Stimulated activated CD4-positive, alpha-beta T cell treated with anti-CD3 and anti-CD28 coated beads, TNF-alpha, amount 100 ng/mL, for 24 hours (primary cell): ENCODE measurements around the gene BLOC1S4.
"Not testable (repeated sequence)": the region's sequence is repeated elsewhere in the genome, so short reads cannot be mapped to it uniquely, and the experiment has no call there.

Source experiments
- DNase-seq, 3 experiments: peaks; one replicate each; pipeline ENCODE4 v3.0.0-alpha.2; 2020; ENCODE audit warnings: low read depth in 3 of 3

Gene BLOC1S4

GRCh38 chr4:6716958-6717655 is 1.1 kb downstream of the BLOC1S4 start:
- no peak for DNase-seq

DNA sequence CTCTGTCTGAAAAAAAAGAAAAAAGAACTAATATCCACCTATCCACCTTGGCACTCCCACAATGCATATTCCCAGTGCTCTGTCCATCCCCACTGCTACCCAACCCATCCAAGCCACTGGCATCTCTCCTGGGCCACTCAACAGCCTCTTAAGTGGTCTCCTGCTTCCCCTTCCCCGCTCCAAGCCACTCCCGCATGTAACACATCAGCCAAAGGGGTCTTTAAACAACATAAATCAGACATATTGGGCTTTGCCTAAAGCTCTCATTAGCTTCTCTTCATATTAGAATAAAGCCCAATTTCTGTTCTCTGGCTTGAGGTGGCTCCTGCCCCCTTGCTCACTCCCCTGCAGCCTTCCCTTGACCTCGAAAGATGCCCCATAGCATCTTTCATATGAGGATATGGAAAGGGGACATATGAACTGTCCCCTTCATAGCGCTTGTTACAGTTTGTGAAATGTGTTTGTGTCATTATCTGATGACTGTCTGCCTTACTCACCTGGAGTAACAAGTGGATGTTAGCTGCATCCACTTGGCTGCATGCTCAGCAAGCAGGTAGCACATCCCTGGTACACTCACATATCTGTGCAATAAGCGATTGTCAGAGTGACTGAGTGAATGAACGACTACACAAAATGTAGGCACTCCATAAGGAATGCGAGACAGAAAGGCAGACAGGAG is 3.1 kb downstream of the BLOC1S4 start:
- no peak for DNase-seq

GRCh38 chr4:6719611-6720179 is 3.7 kb downstream of the BLOC1S4 start:
- DNase-seq: no peak

GRCh38 chr4:6720202-6720699 is 4.3 kb downstream of the BLOC1S4 start:
- DNase-seq: peak; percentile 65 to 78 (median 69)

GRCh38 chr4:6721121-6721520 is 5.1 kb downstream of the BLOC1S4 start:
- no peak for DNase-seq

DNA sequence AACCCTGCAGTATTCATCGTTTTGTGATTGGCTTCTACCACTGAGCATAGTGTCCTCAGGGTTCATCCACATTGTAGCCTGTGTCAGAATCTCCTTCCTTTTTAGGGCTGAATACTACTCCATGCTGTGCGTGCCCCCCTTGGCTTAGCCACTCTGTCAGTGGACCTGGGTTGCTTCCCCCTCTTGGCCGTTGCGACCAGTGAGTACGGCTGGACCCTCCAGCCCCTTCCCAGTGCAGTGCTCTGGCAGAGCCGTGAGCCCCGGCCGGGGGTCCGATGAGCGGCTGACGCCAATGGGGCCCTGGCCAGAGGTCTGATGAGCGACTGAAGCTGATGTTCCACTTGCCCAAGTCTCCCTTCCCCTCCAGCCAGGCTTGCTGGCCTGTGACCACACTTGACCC is 6.9 kb downstream of the BLOC1S4 start:
- DNase-seq: no peak

- DNase-seq: no peak
Measured at GRCh38 chr4:6723851-6724250, 7.9 kb downstream of the BLOC1S4 start.

DNA sequence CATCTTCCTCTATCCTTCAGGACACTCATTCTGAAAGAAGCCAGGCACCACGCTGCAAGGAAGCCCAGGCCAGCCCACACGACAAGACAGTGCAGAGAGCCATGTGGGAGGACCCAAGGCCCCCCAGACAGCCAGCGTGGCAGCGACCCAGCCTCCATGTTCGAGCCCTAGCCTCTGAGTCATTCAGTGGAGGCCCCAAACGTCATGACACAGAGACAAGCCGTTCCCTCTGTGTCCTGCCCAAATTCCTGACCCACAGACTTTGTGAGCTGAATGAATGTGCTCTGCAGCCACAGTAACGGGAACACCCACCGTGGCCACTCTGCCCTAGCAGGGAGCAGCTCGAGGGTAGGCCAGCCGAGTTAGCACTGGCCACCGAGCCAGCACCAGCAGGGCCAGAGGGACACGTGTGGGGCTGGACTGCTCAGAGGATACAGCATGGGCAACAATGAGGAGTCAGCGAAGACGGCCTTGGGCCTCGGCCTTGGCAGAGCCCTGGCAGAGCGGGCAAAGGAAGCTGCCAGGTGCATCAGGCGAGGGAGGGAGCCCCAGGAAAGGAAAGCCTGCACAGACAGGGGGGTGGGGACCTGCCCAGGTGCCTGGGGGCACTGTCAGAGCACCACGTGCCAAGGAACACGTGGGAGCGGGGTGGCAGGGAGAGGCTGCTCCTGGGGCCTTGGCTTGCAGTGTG is 8.6 kb downstream of the BLOC1S4 start:
- DNase-seq: no peak

DNA sequence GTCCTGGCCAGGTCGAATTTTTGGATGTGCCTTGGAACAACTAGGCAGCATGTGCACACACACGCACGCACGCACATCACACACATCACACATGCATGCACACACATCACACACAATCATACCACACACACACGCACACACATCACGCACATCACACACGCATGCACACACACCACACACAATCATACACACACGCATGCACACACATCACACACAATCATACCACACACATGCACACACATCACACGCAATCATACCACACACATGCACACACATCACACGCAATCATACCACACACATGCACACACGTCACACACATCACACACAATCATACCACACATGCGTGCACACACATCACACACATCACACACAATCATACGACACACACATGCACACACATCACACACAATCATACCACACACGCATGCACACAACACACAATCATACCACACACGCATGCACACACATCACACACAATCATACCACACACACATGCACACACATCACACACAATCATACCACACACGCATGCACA is 9.5 kb downstream of the BLOC1S4 start:
- DNase-seq: not testable (repeated sequence)

GRCh38 chr4:6727081-6727942 is 11.3 kb downstream of the BLOC1S4 start:
- no peak for DNase-seq

- no peak for DNase-seq
Measured at GRCh38 chr4:6727943-6728250, 11.9 kb downstream of the BLOC1S4 start.

DNA sequence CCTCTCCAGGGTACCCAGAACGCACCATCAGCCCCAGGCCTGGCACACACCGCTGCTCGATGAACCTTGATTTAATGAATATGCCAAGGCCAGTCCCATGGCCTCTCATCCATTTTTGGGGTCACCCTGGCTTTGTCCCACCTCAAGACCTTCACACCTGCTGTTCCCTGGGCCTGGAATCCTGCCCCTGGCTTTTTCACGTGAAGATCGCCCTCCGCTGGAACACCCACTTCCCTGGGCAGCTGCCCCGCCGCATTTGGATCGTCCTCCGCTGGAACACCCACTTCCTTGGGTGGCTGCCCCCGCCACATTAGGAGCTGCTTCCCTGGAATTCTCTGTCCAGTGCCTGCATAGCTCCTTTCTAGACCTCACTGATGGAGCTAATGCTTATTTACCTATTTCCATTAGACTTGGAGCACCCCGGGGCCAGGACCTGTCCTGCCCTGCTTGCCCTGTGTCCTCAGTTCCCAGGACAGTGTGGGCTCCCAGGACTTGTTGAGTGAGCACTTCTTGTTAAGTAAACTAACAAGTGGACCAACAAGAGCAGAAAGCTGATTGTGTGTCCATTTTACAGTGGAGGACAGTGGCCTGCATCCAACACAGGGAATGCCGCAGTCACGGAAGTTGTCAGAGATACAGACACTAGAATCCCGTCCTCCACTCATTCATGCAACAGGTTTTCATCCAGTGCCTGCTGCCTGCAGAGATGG is 12.5 kb downstream of the BLOC1S4 start:
- no peak for DNase-seq

GRCh38 chr4:6730603-6731317 is 14.8 kb downstream of the BLOC1S4 start:
- no peak for DNase-seq

DNA sequence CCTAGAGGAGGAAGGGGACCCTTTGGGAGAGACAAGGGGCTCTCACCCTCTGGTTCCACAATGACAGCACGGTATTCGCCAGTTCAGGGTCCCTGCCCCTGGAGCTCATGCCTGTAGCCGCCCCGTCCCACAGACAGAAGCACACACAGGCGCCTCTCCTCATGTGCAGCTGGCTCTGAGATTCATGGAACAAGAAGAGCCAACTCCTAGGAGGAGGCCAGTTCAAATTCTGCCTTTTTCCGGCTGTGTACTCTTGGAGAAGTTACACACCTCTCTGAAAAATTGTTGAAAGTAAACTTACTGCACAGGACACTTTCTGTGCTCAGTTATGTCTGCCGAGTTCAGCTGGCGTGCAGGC is 15.3 kb downstream of the BLOC1S4 start:
- DNase-seq: no peak

- DNase-seq: no peak
Measured at GRCh38 chr4:6731780-6732179, 15.8 kb downstream of the BLOC1S4 start.

GRCh38 chr4:6732441-6733357 is 16.7 kb downstream of the BLOC1S4 start:
- no peak for DNase-seq

DNA sequence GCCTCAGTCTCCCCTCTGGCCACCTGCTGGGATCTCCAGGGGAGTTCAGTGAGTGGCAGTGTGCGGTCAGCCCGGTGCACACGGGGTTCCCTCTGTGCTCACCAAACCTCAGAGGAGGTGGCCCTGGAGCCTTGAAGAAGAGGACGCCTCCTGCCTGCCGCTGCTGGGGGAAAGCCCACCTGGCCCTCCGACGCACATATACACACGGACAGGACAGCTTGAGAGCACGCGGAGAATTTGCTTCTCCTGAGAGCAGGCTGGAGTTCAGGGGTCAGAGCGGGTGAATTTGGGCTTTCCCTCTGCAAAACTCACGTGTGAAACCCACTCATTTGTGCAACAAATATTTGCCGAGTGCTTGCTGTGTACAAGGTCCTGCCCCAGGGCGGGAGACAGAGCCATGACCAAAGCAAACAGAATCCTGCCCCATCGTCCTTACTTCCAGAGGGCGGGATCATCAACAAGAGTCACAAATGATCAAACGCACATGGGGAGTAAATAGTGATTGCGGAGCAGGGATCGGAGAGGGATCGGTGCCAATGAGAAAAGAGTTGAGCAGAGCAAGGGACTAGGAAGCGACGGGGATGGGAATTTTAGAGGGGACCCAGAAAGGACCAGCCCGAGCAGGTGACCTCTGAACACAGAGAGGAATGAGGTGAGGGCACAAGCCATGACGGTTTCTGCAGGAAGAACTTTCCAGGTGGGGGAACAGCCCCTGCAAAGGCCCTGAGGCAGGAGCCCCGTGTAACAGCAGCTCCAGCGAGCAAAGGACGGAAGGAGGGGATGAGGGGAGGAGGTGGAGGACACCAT is 17.6 kb downstream of the BLOC1S4 start:
- DNase-seq: no peak

GRCh38 chr4:6734165-6734786 is 18.3 kb downstream of the BLOC1S4 start:
- DNase-seq: no peak
